HG03139 (cell line): ENCODE data around the gene SRC.

Source experiments
- ATAC-seq: cut with Tn5 transposase; IDR thresholded peaks from one replicate; pipeline ENCODE4 v1.9.1; 2021; ENCODE audit not compliant: unreplicated experiment

SRC gene

GRCh38 chr20:37446286-37447032 lies 100.5 kb downstream of the SRC start:
- no peak for ATAC-seq

GRCh38 chr20:37447688-37448087 lies 101.7 kb downstream of the SRC start:
- ATAC-seq = no peak

GRCh38 chr20:37449276-37449675 lies 103.3 kb downstream of the SRC start:
- no peak for ATAC-seq

GRCh38 chr20:37450344-37450743 lies 104.4 kb downstream of the SRC start:
- no peak for ATAC-seq

GRCh38 chr20:37451616-37452015 lies 105.7 kb downstream of the SRC start:
- ATAC-seq = no peak

- no peak for ATAC-seq
Observed at GRCh38 chr20:37452236-37452635, 106.3 kb downstream of the SRC start.

- no peak for ATAC-seq
Observed at GRCh38 chr20:37453288-37453687, 107.3 kb downstream of the SRC start.

- ATAC-seq = no peak
Observed at GRCh38 chr20:37453836-37454235, 107.9 kb downstream of the SRC start.

GRCh38 chr20:37454636-37455385 lies 108.9 kb downstream of the SRC start:
- no peak for ATAC-seq
